GM19324 (cell line): ENCODE results near the gene MARS1.
"Not testable (repeated sequence)": the region's sequence is repeated elsewhere in the genome, so short reads cannot be mapped to it uniquely, and the experiment has no call there.

Experiments
- ATAC-seq: cut with Tn5 transposase; IDR thresholded peaks from one replicate; pipeline ENCODE4 v1.9.1; 2021; ENCODE audit warnings: mild to moderate bottlenecking, moderate library complexity; ENCODE audit not compliant: unreplicated experiment, low FRiP score

MARS1 gene

DNA sequence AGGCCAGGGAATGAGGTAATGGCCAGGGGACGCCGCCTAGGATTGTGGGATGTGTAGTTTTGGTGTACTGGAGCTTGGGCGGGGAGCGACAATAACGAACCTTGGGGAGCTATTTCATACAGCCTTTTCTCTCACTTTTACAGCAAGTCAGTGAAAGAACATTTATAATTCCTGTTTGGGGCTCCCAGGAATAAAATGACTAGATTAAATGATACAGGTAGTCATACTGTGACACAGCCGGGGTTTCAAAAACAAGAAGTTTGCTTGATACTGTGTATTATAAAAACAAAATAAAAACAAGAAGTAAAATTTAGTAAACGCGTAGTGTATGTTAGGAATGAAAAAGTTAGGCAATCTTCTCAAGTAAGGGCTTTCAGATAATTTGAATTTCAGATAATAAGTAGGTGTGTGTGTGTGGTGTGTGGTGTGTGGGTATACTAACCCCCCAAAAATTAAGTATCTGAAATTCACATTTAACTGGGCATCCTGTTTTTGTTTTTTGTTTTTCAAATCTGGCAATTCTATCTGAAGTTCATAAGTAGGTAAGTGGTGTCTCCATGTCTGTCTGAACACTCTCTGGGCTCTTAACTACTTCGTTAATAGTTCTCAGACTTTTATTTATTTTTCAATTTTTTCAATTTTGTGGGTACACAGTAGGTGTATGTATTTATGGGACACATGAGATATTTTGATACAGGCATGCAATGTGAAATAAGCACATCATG lies 59.6 kb downstream of the MARS1 start:
- no peak for ATAC-seq

DNA sequence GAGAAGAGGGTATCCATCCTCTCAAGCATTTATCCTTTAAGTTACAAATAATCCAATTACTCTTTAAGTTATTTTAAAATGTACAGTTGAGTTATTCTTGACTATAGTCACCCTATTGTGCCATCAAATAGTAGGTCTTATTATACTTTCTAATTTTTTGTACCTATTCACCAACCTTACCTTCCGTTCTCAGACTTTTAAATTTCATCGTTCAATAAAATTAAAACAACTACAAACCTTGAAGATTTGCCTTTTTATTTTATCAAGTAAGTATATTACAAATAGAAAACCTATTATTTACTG lies 60.1 kb downstream of the MARS1 start:
- no peak for ATAC-seq

DNA sequence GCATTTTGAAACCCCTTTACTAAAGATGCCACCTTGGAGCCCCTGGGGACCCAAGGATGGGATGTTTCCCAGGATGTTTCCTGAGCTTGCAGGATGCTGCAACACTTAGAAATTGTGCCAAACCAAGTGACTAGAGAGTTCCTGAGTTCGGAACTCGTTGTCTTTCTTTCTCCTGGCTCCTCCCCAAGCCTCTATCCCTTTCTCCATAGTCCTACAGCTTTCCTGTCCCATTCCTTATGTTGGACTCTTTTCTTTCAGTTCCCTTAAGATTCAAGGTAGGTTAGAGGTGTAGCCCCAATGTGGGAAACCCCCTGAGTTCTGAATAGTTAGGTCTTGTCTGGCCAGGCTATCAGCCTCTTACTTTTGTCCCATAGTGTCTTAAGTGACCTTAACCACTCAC lies 60.6 kb downstream of the MARS1 start:
- ATAC-seq = no peak

DNA sequence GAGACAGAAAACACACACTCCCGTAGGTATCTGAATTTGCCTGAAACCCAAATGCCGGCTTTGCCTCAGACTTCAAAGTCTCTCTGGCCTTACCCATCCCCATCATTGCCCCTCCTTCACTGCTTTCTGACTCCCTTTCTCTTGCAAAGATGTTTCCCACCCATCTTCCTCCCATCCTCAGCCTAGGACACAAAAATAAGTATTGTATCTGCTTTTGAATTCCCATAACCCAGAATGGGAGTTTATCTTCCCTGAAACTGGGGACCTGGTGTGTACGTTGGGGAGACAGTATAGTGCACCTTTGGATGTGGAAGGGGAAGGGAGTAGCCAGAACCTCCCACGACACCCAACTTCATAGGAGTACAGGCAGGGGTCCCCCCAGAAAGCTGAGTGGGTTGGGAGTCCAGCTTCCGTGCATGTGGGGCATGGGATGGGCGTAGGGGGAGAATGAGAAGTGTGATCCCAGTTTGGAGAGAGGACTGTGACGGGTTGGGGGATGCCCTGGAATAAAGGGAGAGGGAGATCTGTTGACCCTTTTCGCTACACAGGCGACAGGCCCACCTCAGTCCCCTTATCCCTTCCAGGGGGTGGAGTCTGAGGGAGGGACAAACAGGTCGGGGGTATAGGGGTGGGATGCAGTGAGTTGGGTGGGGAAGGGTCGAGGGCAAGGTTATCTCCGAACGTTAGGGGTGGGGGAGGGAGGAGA lies 61.5 kb downstream of the MARS1 start:
- ATAC-seq = no peak

DNA sequence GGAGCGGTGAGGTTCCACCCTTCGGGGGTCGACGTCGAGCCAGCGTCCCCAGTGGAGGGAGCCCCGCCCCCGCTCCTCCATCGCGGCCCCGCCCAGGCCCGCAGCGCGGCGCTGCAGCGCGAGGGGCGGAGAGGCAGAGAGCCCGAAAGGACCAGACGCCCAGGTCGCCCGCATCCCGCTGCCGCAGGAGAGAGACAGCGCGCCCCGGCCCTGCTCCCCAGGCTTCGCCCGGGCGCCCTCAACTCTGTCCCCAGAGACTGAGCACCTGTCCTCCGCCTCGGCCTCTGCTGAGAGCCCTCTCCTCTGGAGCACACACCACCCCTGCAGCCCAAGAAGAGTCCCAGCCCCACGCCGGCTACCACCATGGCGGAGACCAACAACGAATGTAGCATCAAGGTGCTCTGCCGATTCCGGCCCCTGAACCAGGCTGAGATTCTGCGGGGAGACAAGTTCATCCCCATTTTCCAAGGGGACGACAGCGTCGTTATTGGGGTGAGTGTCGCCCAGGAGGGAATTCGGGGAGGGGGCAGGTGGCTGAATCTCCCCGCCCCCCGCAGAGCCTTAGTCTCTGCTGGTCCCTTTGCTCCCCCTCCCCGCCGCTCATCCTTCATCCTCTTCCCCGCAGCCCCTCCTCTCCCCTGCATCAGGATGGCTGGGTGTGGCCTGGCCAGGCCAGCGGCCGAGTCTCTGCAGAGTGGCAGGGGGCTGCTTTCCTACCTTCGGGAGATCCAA lies 62.2 kb downstream of the MARS1 start, which contains the start of gene KIF5A:
Gene KIF5A (plus strand): TSS at position 136 of the 732 bp plus-strand sequence. CDS start 228 bp downstream, at position 364.
- no peak for ATAC-seq

DNA sequence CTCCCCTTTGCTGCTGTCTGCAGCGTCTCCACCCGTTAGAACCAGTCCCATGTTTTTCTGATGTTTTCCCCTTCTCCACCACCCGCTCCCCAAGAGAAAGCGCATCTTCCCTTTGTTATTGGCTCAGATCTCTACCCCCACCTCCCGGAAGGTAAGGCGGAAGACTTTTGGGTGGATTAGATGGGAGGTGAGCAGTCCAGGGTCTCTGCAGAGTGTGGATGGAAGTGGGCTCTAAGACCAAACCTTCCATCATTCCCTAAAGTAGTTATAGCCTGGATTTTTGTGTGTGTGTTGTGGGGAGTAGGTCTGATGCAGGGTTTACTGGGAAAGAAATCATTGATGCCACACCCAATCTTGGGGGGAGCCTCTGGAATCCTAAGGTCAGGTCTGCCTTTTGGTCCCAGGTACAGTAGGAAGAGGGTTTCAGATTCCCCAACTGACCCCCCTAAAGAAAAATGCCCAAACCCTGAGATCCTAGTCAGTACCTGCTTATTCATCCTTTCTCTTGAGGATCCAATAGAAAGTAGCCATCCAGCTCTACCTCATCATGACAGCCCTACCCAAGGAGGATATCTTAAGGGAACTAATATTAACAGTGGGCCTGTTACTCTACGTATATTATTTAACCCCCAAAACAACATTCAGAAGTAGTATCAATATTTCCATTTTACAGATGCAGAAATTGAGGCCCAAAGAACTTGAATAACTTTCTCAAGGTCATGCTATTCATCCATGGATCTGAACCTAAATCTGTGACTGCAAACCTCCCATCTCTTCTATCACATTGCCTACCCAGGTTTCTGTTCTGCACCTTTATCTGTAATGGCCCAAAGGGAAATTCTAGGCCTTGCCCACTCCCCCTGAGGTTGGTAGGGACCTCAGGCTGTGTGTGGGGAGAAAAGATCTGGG lies 63.0 kb downstream of the MARS1 start:
- ATAC-seq = no peak

DNA sequence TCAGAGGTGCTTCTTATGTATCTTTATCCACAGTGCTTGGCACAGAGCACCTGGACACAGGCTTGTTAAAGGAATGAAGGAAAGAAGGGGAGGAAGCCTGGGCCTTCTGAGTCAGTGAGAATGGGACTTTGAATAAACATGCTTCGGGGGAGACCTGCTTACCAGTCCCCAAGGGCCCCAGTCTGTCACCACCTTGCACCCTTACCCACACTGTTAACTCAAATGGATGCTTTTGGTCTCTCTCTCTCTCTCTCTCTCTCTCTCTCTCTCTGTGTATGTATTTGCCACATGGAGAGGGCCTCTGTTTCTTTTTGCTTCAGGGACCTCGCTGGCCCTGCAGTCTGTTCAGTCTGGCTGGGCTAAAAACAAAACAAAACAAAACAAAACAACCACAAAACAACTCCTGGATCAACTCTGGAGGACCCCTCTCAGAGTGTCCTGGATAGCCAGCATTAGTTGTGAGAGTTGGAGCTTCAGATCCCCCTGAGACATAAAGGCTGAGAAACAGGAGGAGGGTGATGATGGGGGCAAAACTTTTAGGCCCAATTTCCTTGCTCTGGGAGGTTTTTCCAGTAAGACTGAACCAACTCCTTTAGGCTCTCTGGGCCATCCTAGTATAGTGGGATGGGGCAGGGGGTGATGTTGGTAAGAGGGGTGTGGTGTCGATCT lies 63.9 kb downstream of the MARS1 start:
- ATAC-seq = no peak

DNA sequence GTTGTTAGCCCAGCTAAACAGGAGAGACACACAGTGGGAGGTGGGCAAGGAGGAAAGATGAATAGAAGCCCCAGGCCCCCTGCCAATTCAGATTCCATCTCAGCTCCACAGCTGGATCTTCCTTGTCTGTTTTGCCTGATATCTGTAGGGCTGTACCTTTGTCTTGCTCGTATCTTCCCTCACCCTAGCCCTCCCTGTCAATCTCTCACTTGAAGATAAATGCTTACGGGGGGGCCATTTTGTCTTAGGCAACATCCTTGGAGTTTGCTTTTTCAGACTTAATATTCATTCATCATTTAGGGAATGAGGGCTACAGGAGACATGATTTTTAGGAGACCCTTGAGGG lies 64.4 kb downstream of the MARS1 start:
- ATAC-seq = no peak

DNA sequence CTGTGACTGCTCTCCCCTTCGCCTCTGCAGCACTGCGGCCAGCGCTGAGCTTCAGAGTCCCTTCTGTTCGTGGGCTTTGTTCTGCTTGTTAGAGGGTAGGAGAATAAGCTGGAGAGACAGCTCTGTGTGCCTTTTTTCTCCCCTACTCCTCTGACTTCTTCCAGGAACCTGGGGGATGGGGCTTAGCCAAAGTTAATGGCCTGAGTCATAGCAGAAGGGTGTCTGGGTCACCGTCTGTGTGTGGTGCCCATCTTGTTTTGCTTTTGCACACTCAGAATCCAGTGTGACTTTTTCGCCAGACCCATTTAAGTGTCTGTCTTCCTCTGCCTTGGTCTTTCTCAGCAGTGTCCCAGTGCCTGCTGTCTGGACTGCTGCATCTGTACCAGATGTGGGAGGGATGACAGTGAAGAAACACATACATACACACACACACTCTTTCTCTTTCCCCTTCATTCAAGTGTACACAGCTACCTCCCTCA lies 65.0 kb downstream of the MARS1 start:
- no peak for ATAC-seq

DNA sequence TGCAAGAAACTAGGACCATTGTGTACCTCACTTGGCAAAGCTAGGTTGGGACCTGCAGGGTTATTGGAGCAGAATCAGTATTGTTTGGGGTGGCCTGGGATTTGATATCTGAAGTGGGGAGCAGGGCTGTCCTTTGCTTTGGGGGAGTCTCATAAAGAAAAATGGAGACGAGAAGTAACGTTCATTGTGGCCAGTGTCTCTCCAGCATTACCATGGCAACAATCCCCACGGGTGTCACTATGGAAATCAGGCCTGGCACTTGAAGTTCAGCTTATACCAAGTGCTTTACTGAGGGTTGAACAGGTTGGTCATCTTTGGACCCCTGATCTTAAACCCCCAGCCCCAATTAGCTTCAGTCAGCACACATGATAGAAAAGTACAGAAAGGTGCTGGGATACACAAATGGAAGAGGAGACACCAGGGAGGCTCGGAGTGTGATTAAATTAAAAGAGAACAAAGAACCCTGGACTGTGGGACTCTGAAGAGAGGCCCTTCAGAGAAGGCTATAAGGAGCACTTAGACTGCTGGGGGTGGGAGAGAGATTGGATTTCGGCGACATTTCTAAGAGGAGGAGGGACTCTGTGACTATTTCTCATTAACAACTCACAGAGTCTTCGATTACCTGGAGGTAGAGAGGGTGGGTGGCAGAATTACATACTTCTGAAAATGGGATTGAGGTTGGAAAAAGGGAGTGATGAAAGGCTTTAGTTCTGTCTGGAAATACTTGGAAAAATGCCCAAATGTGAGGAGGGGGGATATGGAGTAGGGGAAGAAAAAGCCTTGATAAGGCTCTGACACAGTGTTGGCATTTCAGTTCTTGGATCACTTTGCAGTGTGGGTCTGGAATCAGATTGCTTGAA lies 65.7 kb downstream of the MARS1 start:
- ATAC-seq = no peak

DNA sequence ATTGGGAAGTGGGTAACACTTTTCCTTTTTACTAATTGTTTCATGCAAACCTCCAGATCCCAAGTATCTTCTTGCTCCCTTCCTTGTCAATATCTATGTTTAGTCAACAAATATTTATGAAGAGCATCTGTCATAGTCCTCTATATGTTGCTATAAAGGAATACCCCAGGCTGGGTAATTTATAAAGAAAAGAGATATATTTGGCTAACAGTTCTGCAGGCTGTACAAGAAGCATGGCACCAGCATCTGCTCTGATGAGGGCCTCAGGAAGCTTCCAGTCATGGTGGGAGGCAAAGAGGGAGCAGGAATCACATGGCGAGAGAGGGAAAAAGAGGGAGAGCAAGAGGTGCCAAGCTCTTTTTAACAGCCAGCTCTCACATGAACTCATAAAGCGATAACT lies 66.6 kb downstream of the MARS1 start:
- no peak for ATAC-seq

DNA sequence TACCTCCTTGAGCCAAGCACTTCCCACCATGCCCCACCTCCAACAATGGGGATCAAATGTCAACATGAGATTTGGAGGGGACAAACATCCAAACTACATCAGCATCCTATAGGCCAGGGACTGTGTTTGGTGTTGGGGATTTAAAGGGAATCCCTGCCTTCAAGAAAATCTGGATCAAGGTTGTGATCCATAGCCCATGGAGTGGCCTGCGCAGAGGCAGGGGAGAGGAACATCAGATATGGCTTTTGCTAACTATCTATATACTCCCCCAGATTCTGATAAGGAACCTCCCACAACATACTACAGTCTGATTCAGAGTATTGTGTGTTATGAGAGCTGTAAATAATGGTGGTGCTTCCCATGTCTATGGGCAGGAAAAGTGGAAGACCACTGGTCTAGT lies 67.0 kb downstream of the MARS1 start:
- no peak for ATAC-seq

DNA sequence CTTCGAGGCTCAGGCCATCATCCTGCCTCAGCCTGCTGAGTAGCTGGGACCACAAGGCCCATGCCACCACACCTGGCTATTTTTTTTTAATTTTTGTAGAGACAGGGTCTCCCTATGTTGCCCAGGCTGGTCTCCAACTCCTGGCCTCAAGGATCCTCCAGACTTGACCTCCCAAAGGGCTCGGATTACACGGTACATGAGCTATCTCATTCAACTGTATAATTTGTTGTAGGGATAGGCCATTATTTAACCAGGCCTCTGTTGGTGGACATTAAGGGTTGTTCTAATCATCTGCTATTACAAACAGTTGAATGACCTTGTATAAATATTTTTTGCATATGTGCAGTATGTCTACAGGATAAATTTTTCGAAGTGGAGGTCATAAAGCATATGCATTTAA lies 71.0 kb downstream of the MARS1 start:
- no peak for ATAC-seq

DNA sequence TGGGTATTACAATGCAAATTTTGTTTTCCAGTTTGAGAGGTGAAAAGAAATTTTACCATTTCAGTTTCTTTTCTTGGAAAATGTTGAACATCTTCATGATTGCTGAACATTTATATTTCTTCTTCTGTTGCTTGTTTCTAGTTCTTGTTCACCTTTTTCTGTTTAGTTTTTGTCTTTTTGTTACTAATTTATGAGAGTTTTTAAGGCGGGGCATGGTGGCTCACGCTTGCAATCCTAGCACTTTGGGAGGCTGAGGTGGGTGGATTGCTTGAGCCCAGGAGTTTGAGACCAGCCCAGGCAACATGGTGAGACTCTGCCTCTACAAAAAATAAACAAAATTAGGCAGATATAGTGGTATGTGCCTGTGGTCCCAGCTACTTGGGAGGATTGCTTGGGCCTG lies 72.6 kb downstream of the MARS1 start:
- no peak for ATAC-seq

DNA sequence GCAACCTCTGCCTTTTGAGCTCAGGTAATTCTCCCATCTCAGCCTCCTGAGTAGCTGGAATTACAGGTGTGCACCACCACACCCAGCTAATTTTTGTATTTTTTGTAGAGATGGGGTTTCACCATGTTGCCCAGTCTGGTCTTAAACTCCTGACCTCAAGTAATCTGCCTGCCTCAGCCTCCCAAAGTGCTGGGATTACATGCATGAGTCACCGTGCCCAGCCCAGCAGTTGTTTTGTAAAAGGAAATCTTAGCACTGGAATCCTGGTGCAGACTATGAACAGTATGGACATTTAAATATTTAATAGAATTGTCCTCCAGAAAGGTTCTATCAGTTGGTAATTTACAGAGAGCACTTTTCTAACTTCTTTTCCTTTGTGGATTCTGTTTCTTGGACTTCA lies 73.2 kb downstream of the MARS1 start:
- ATAC-seq = not testable (repeated sequence)

DNA sequence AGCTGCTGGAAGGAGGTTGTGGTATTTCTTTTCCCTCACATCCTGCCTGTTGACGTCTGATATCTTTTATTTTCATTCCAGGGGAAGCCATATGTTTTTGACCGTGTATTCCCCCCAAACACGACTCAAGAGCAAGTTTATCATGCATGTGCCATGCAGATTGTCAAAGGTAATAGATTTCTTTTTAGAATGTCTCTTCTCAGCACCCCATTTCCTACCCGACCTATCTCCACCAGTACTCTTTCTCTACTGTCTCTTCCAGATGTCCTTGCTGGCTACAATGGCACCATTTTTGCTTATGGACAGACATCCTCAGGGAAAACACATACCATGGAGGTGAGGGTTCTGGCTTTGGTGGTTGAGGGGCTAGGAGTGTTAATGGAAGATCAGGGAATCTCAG lies 75.5 kb downstream of the MARS1 start:
- no peak for ATAC-seq

DNA sequence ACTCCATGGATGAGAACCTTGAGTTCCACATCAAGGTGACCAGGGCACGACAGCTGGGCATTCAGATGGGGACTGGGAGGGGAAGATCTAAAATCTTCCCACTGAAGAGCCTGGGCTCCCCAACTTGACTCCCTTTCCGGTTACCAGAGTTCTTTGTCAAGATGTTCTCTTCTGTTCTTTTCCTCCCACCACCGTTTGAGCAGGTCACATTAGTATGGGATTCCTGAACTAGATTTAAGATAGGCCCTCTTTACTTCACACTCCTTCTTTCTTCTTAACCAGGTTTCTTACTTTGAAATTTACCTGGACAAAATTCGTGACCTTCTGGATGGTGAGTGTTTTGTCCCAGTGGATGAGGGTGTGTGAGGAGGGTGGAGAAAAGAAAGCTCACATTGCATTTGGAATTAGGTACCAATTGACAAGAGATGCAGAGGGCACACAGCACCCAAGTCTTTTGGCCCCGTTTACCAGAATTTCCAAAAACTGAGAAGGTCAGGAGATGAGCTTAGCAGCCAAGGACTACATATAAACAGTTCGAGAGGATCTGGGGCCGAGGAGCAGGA lies 76.4 kb downstream of the MARS1 start:
- no peak for ATAC-seq
